Ectodermal cell (in vitro differentiated cells): ENCODE results near the gene FGD2.
"Not testable (repeated sequence)": the region's sequence is repeated elsewhere in the genome, so short reads cannot be mapped to it uniquely, and the experiment has no call there.

Source experiments
- H3K27ac ChIP-seq: 2 replicates; pipeline ENCODE4 v1.7.0; 2013; ENCODE audit warnings: mild to moderate bottlenecking, low read depth, low read length; ENCODE audit not compliant: insufficient read depth, poor library complexity, severe bottlenecking
- H3K27me3 ChIP-seq: 2 replicates; pipeline ENCODE4 v1.7.0; 2013; ENCODE audit warnings: mild to moderate bottlenecking, low read length; ENCODE audit not compliant: insufficient read depth, control insufficient read depth, poor library complexity, severe bottlenecking
- H3K36me3 ChIP-seq: one replicate; pipeline ENCODE4 v1.7.0; 2013; ENCODE audit warnings: low read length; ENCODE audit not compliant: control insufficient read depth, insufficient read depth
- H3K4me1 ChIP-seq: one replicate; pipeline ENCODE4 v1.7.0; 2013; ENCODE audit warnings: low read length; ENCODE audit not compliant: control insufficient read depth, insufficient read depth
- H3K4me3 ChIP-seq: 2 replicates; pipeline ENCODE4 v1.7.0; 2013; ENCODE audit warnings: low read depth, low read length, control low read depth; ENCODE audit not compliant: insufficient read depth
- H3K9me3 ChIP-seq: 2 replicates; pipeline ENCODE4 v1.7.0; 2013; ENCODE audit warnings: mild to moderate bottlenecking, low read length, moderate library complexity; ENCODE audit not compliant: control insufficient read depth
- WGBS, 2 experiments: methylation state at CpG; one replicate each; pipeline ENCODE4 v1.1.7; 2013; ENCODE audit warnings: missing lambda C conversion rate in 2 of 2; 5-methylcytosine and 5-hydroxymethylcytosine counted together

Gene FGD2

DNA sequence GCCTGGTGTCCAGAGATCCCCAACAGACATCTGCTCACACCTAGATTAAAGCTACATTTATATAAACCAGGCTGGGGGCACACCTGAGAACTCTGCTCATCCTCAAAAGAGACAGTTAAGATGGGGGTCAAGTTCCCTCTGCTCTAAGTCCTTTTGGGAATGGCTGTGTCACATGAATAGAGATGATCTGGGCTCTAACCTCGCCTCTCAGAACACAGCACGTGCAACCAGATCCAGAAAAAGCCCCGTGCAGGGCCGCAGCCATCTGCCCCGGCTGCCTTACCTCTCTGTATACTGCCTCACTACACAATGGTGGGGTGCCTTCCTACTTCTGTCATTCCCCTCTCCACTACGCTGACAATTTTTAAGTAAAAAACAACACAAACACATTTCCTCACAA, 25.3 kb upstream of the FGD2 start:
- Histone ChIP-seq H3K36me3 (peaks cover 37% of the 10 kb centered on the region), H3K4me1 (peaks cover 35% of the 10 kb centered on the region), H3K9me3 (no peaks in the 10 kb centered on the region), H3K27me3 (no peaks in the 10 kb centered on the region), H3K27ac (no peak overlapping the region), H3K4me3 (no peak overlapping the region)
- WGBS, 2 experiments, result 90 to 93% methylated on average over 6 of the region's 6 CpGs

DNA sequence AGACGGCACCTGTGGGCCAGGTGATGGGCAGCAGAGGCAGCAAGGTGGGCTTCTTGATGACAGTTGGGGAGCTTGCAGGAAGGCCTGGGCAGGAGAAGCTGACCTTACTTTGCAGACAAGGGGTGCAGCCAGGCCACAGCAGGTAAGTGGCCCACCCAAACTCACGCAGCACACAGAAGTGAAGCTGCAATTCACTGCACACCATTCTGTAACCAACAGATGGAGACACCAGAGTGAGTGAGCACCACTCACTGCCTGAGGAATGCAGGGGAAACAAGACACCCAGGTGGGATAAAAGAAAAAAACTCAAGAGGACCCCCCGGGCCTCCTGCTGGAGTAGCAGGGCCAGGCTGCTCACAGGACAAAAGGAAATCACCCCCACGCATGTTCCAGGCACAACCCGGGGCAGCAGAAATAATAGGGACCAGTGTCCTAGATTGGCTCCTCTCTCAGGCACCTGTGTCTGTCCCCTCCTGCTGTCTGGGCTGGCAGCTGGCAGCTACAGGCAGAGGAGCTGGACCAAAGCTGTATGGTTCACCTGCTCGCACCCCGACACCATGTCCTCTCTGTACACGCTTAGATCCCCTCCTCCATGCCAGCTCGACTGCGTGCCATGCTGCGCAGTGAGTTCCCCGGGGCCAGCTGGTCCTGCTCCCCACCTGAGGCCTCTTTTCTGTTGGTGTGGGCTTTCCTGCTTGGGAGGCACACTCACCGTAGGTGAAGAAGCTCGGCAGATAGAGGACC, 24.4 kb upstream of the FGD2 start:
- Histone ChIP-seq H3K4me3 (no peak overlapping the region), H3K27ac (no peak overlapping the region), H3K36me3 (peaks cover 27% of the 10 kb centered on the region), H3K9me3 (no peaks in the 10 kb centered on the region), H3K27me3 (no peaks in the 10 kb centered on the region), H3K4me1 (peaks cover 35% of the 10 kb centered on the region)
- 77 to 78% methylated on average over 14 of the region's 14 CpGs for WGBS, 2 experiments

DNA sequence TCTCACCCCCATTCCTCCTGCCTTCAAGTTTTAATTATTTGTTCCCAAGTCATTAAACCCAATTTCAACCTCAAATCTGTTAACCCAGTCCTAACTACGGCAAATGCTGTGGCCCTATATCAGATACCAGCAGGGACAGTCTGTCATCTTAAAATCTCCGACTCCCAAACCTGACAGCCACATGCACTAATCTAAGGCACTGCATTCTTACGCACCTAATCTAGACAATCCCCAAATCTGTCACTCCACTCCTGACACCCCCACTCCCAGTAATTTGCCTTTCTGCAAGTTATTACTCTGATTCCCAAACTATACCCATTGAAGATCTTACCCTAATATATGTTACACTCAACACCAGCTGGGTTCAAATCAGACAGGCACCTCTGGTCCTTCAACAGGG, 21.9 kb upstream of the FGD2 start:
- no peak overlapping the region for H3K4me3 ChIP-seq
- peaks cover 39% of the 10 kb centered on the region for H3K4me1 ChIP-seq
- H3K36me3 ChIP-seq, result peaks cover 3% of the 10 kb centered on the region
- H3K9me3 ChIP-seq, result no peaks in the 10 kb centered on the region
- 95 to 96% methylated on average over 3 of the region's 3 CpGs for WGBS, 2 experiments
- no peaks in the 10 kb centered on the region for H3K27me3 ChIP-seq
- H3K27ac ChIP-seq, result no peak overlapping the region

DNA sequence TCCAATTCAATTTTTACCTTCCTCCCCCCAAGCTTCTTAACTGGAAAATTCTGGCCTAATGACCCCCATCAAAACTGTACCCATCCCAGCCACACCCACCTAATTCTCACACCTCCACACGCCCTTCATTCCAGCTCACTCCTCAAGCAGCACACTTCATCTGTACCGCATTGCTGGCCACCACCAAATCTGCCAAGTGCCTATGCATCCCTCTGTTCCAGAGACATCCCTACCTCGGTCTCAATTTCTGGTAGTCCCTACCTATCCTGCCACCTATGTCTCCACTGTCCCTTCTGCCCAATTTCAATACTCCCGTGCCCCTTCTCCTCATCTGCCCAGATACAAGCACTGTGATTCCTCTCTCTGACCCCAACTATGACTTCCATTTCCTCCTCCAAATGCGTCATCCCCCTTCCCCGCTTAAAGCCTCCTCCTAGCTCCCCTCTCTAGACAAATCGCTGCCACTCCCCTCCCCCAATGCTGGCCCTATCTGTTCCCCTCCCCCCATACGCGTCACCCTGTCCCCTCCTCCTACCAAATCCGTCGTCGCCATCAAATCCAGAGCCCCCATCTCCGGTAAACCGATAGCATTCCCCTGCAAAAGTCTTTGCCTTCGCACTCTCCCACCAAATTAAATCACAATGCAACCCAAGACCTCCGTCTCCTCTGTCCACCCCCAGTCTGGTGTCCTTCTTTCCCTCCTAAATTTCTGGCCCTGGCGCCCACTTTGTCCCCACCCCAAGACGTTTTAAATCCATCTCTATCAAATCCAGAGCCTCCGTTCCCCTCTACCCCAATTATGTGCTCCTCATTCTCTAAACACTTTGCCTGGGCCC, 20.7 kb upstream of the FGD2 start:
- 5 to 7% methylated on average over 19 of the region's 19 CpGs for WGBS, 2 experiments
- no peaks in the 10 kb centered on the region for H3K36me3 ChIP-seq
- H3K27ac ChIP-seq, result peak overlapping the region; percentile 38
- peaks cover 39% of the 10 kb centered on the region for H3K4me1 ChIP-seq
- H3K27me3 ChIP-seq, result no peaks in the 10 kb centered on the region
- H3K9me3 ChIP-seq, result no peaks in the 10 kb centered on the region
- H3K4me3 ChIP-seq, result peak overlapping the region; percentile 91

DNA sequence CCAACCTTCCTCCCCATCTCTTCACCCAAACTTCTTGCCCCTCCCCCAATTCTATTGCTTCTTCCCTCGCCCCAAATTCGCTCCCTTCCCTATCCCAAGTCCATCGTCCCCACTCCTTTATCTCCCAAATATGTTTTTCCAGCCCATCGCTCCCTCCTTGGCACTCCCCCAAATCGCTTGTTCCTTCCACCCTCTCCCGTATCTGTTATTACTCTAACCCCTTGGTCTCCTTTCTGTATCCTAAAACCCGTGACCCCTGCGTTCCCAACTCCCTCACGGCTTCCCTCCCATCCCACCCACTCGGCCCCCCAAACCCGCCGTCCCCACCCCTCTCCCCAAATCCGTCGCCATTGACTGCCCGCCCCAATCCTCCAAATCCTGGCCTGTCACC, 20.0 kb upstream of the FGD2 start:
- Histone ChIP-seq H3K36me3 (no peaks in the 10 kb centered on the region), H3K27ac (peak overlapping the region; percentile 64), H3K4me1 (peaks cover 38% of the 10 kb centered on the region), H3K27me3 (no peaks in the 10 kb centered on the region), H3K9me3 (no peaks in the 10 kb centered on the region), H3K4me3 (peak overlapping the region; percentile 91)
- 0% methylated on average over 14 to 15 of the region's 15 CpGs for WGBS, 2 experiments

DNA sequence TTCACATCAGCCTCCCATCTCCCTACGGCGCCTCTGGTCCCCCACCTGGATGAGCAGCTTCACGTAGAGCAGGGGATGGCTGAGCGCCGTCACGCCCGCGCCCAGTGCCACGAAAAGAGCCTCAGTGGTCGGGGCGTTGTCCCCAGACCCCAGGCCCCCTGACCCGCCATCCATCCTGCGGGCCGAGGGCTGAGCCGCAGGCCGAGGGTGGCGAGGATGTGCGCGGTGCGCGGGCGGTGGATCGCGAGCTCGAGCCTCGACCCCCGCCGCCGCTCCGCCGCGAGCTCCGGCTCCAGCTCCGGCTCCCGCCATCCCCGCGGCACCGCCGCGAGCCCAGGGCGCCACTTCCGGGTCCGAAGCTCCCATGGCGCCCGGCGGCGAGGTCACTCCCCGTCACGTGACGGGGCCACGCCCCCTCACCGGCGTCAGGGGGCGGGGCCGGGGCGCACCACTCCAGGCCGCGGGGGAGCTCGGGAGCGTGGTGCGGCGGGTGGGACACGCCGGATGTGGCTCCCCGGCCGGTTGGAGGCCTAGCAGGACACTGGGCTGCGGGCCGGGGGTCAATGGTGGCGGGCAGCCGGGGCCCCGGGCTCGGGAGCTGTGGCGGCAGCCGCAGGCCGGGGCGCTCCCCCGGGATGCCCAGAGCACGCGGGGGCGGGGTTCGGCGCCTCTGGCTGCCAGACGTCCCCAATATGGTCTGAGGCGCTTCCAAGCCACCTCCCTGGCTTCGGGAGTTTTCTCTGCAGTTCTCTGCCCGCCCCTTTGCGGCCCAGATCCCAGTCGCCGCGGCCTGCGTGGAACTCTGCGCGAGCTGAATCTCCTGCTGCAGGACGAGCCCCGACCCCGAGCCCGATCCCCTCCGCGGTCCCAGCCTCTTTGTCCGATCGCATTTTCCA, 19.4 kb upstream of the FGD2 start, which contains the start of gene MTCH1:
Gene MTCH1 (minus strand): TSS at position 389 of the 896 bp plus-strand sequence. CDS start 23 bp downstream, at position 366.
- H3K4me3 ChIP-seq, result peak within 1 kb of the TSS; percentile 91
- WGBS, 2 experiments, result 0% methylated on average over 101 of the region's 101 CpGs
- H3K27ac ChIP-seq, result peak within 1 kb of the TSS; percentile 70

DNA sequence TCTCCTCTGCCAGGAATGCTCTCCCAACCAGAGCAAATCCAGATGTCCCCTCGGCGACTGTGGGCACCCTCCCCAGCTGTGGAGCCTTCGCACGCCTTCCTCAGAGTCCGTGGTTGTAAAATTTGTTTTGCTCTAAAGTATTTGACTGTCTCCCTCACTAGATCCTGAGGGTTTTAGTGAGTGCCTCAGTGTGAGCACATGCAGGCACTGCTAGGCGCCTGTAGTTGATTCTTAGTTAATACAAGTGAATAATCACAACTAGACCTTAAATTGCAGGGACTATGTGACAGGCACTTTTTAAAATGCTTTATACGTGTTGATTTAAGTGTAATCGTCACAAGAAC, 18.8 kb upstream of the FGD2 start:
- H3K4me3 ChIP-seq, result peak overlapping the region; percentile 91
- peaks cover 25% of the 10 kb centered on the region for H3K4me1 ChIP-seq
- no peaks in the 10 kb centered on the region for H3K9me3 ChIP-seq
- H3K27me3 ChIP-seq, result no peaks in the 10 kb centered on the region
- H3K27ac ChIP-seq, result peak overlapping the region; percentile 70
- H3K36me3 ChIP-seq, result no peaks in the 10 kb centered on the region
- WGBS, 2 experiments, result 8 to 9% methylated on average over 7 to 8 of the region's 8 CpGs

More for the DNA sequence above, 19.4 kb upstream of the FGD2 start, which contains the start of gene MTCH1:
- Histone ChIP-seq H3K27me3 (no peaks in the 10 kb centered on the region), H3K36me3 (no peaks in the 10 kb centered on the region), H3K4me1 (peaks cover 31% of the 10 kb centered on the region), H3K9me3 (no peaks in the 10 kb centered on the region)

DNA sequence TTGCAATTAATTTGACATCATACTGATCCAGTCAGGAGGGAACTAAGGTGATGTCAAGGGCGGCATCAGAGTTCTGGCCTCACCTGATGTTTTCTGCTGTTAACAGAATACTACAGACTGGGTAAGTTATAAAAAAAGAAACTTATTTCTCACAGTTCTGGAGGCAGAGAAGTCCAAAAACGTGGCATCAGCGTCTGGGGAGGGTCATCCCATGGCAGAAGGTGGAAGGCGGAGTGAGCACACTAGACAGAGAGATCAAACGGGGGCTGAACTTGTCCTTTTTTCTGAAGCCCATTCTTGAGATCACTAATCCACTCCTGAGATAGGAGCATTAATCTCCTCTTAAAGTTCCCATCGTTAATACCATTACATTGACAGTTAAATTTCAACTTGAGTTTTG, 16.2 kb upstream of the FGD2 start:
- Histone ChIP-seq H3K4me3 (no peak overlapping the region), H3K4me1 (peaks cover 9% of the 10 kb centered on the region), H3K27me3 (no peaks in the 10 kb centered on the region), H3K36me3 (no peaks in the 10 kb centered on the region), H3K9me3 (no peaks in the 10 kb centered on the region), H3K27ac (no peak overlapping the region)
- WGBS, 2 experiments, result 83 to 85% methylated on average over 6 of the region's 6 CpGs

DNA sequence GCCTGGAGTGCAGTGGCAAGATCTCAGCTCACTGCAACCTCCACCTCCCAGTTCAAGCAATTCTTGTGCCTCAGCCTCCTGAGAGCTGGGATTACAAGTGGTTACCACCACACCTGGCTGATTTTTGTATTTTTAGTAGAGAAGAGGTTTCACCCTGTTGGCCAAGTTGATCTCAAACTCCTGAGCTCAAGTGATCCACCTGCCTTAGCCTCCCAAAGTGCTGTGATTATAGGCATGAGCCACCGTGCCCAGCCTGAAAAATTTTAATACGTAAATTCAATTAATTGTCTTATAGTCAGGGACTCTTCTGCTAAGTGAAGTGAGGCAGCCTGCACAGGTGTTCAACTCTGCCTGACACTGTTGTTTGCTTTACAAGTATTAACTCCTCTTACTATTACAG, 15.1 kb upstream of the FGD2 start:
- 88 to 92% methylated on average over 2 of the region's 2 CpGs for WGBS, 2 experiments
- H3K36me3 ChIP-seq, H3K27ac ChIP-seq: not testable (repeated sequence)

More for the DNA sequence above, 15.1 kb upstream of the FGD2 start:
- H3K9me3 ChIP-seq, H3K4me1 ChIP-seq, H3K27me3 ChIP-seq, H3K4me3 ChIP-seq: not testable (repeated sequence)
